NCI-H1694 treated with DMSO at 0.1 percent for 48 hours (cell line): Measurements from ENCODE around the gene SGK2.
"Not testable (repeated sequence)": the region's sequence is repeated elsewhere in the genome, so short reads cannot be mapped to it uniquely, and the experiment has no call there.

Experiments used
- DNase-seq: peaks from one replicate; lab custom pipeline; 2025; lab: John Stamatoyannopoulos, UW

Gene SGK2

DNA sequence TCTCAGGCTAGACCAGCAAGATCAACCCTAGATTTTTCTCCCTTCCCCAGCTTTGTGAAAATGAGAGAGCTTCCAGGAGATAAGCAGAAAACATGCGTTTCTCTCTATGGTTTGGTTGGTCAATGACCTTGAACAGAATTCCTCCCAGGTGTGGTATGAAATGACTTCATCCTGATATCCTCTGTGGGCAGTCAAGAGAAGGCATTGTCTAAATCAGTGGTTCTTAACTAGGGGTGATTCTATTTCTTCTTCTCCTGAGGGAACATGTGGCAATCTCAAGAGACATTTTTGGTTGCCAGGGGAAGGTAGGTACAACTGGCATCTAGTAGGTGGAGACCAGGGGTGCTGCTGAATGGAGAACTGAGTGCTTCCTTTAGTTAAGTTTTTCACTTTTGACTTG, 44.3 kb downstream of the SGK2 start:
- DNase-seq = no peak

- no peak for DNase-seq
Measured at GRCh38 chr20:43605715-43606114, 46.9 kb downstream of the SGK2 start.

GRCh38 chr20:43607278-43607677, 48.5 kb downstream of the SGK2 start:
- DNase-seq = not testable (repeated sequence)

- no peak for DNase-seq
Measured at GRCh38 chr20:43631598-43631997, 72.8 kb downstream of the SGK2 start.
